Measurements from ENCODE around the gene MYH6.
"Not testable (repeated sequence)": the region's sequence is repeated elsewhere in the genome, so short reads cannot be mapped to it uniquely, and the experiment has no call there.

The MYH6 gene

DNA sequence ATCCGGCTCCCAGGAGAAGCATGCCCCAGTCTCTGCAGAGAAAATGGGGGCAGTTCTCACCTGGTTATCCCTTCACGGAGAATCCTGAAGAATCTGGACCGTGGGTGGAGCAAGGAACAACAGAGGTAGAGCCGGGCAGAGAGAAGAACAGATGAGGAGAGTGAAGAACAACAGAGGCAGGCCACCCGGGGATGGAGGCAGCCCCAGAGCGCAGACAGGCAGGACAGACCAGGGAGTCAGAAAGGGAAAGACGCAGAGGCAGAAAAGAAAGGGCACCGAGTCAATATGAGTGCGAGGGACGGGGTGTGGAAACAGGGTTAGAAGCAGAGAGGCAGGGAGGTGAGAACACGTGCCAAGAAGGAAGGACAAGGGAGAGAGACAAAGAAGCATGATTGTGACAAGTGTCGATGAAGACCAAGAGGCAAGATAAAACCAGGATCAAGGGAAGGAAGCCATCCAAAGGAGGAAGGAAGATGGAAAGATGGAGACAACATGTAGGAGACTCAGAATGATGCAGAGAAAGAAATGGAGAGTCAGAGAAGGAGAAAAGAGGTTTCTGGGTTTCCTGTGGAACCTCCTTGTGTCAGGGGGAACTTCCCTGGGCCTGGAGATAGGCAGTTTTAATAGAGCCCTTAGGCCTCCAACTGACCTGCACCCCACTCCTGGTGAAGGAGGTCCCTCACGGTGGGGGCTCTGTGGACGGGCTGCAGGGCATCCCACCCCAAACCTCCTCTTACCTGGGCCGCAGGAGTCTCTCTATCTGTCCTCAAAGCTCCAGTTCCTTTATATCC, at the start of gene MYH6:
MYH6 (minus strand) TSS at position 758 of the 791 bp plus-strand sequence. CDS start 1,050 bp downstream, outside the sequence.
- FAIRE-seq = no peak

DNA sequence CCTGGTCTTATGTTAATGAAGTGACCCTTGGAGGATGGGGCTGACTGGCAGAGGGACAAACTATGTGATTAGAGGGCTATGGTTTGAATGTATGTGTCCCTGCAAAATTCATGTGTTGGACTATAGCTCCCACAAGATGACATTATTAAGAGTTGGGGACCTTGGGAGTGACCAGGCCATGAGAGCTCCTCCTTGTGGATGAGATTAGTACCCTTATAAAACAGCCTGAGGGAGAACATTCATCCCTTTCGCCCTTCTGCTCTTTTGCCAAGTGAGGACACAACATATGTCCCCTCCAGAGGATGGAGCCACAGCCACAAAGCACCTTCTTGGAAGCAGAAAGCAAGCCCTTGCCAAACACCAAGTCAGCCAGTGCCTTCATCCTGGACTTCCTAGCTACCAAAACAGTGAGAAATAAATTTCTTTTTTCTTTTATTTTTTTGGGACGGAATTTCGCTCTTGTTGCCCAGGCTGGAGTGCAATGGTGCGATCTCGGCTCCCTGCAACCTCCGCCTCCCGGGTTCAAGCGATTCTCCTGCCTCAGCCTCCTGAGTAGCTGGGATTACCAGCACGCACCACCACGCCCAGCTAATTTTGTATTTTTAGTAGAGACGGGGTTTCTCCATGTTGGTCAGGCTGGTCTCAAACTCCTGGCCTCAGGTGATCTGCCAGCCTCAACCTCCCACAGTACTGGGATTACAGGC, 49.0 kb upstream of the MYH6 start:
- FAIRE-seq = not testable (repeated sequence)

DNA sequence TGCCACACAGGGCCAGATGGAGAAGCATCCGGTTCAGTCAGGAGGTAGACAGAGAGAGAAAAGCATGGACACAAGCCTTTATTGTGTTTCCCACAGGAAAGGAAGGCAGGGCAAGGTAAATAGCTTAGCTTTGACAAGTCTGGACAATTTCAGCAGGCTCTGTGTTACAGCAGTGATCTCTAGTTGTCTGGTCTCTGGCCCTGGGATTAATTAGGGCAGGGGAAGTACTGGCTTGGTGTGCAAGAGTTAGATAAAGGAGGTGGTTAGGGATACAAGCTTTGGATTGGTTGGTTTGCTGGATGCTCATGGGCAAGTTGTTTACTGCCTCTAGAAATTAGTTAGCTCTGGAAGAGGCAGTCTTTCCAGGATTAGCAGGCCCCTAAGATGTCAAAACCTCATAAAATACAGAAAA, 46.4 kb upstream of the MYH6 start:
- FAIRE-seq = no peak

DNA sequence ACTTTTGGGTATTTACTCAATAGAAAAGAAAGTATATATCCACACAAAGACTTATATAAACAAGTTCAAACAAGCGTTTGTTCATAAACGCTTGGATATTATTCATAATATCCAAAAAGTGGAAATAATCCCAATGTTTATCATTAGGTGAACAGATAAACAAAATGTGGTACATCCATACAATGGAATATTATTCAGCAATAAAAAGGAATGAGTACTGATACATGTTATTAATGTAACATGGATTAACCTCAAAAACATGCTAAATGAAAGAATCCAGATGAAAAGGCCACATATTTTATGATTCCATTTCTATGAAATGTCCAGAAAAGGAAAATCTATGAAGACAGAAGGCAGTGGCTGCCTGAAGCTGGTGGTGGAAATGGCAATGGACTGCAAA, 44.2 kb upstream of the MYH6 start:
- no peak for FAIRE-seq

DNA sequence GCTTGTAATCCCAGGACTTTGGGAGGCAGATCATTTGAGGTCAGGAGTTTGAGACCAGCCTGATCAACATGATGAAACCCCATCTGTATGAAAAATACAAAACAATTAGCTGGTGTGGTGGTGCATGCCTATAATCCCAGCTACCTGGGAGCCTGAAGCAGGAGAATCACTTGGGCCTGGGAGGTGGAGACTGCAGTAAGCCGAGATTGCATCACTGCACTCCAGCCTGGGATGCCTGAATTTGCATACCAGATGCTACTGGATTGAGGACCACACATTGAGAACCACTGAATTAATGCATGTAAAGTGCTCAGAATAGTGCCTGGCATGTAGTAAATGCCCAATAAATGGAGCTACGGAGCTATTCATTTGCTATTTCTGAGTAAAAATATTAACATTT, 42.3 kb upstream of the MYH6 start:
- no peak for FAIRE-seq

DNA sequence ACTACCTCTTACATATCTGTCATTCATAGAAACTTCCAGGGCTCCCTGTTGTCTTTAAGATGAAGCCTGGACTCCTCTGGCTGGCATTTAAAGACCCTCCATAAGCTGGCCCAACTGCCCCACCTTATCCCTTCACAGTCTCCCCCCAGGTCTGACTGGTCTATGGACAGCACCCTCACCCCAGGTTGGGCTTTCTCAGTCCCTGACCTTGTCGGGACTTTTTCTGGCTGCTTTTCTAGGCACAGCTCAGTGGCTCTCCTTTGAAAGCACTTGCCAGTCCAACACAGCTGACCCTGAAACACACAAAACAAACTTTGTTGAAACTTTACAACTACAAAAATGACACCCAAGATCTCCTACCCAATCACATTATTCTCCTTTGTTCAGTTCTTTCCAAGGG, 41.2 kb upstream of the MYH6 start:
- no peak for FAIRE-seq

DNA sequence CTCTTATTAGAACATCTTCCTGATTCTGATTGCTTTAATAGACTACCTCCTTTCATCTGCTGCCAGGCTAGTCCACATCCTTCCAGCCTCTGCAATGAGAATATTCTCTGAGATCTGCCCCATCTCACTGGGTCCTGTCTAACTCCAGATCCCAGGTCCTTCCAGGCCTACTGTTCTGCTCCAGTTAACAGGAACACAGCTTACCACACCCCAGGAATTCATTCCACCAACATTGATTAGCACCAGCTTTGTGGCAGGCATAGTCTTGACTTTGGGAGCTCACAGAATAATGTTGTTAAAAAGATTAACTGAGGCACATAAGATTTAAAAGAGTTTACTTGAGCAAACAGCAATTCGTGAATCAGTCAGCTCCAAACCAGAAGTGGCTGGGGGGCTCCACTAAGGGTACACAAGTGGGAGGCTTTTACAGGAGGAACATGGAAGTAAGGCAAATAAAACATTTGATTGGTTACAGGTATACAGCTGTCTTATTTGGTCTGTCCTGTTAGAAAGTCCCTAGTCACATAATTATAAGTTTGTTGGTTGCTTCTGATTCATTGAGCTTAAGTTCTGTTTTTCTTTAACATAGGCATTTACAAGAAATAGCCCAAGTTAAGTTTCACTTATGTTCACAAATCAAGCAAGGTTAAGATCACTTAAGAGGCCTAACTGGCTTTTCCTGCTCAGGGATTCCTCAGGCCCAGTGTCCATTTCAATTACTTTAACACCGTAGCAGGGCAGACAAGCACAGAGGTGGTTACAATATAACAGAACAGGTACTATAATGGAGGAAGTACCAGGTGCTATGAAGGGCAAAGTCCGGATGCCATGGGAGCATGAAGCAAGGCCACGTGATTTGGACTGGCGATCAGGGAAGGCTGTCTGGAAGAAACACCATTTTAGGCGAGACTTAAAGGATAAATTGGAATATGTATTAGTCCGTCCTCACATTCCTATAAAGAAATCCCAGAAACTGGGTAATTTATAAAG, 39.6 kb upstream of the MYH6 start:
- FAIRE-seq = no peak

DNA sequence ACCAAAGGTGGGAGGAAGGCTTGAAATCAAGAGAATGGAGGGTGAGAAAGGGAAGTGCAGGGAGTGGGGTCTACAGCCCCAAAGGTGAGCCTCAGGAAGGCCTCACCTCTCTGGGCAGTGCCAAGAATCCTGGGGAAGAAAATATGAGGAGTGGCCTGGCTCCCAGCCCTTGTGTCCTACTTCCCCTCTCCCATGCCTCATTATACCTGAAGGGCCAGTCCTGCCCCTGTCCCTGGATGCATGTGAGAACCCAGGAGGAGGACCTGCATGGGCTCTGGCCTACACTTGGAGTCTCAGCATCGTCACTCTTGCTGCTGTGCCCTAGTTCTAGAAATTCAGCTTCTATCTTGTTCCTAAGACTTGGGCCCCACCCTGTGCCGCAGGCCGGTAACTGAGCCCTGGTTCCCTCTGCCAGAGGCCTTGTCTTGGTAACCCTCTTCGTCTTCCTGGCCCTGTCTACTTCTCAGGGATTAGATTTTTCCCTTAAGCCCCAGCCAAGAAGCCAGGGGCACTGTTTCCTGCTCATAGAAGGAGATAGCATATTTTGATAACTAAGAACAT, 38.3 kb upstream of the MYH6 start:
- no peak for FAIRE-seq

DNA sequence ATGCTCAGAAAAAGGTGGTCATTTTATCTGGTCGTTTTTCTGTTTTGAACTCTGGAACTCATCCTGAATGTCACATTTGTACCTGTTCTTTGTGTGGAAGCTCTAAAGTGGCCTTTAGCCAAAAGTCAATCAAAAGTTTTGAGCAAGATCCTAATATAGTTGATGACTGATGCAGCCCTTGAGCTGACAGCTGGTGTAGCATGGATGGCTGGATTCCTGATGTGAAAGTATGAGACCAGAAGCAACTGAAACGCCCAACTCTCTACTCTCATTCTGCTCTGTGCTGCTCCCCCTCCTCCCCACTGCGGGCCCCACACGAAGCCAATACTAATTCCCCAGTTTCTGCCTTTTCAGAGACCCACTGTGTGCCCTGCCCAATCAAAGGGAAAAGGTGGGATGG, 37.7 kb upstream of the MYH6 start:
- FAIRE-seq = no peak

DNA sequence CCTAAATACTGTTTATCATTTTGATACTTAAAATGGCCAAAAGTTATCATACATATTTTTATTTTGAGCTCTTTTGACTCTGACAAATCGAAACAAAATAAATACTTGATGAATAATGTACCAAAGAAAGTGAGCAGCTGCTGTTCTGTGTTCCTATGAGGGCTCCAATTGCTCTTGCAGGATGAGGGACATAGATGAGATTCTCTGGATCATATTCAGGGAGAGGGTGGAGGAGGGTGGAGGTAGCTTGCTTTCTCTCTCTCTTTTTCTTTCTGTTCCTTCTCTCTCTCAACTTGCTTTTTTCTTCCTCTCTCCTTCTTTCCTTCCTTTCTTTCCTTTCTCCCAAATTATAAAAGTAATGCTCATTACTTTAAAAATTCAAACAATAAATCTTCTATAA, 36.2 kb upstream of the MYH6 start:
- FAIRE-seq = no peak

DNA sequence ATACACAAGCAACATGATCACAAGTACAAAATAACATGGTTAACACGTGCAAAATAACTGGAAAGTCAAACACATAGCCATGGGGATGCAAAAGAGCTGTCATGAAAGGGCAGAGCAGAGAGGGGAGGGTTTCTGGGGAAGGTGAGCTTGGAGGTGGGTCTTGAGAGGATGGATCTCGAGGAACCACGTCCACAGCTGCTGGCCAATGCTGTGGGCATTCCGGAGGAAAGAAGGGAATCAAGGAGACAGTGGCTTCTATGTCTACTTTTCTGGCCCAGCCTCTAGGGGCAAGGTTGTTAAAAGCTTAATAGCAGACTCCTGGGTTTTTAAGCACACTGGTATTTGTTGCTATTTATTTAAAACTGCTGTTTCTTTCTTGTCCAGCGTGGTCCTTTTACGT, 35.8 kb upstream of the MYH6 start:
- no peak for FAIRE-seq

DNA sequence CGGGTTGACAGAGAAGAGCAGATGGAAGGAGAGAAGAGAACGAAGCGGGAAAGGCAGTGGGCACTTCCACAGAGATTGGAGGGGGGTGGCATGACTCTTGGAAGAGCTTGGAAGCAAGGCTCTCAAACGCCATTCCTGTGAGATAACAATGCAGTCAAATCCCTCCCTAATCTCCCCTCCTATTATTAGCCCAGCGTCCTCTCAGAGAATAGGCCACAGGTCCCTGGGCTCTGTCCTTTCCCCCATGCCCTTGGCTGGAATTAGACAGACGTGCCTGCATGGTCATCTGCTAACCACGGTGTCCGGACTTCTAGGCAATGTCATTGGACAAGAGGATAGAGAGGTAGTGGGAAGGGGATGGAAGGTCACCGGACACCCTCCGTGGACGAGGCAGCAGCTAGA, 35.3 kb upstream of the MYH6 start:
- no peak for FAIRE-seq

DNA sequence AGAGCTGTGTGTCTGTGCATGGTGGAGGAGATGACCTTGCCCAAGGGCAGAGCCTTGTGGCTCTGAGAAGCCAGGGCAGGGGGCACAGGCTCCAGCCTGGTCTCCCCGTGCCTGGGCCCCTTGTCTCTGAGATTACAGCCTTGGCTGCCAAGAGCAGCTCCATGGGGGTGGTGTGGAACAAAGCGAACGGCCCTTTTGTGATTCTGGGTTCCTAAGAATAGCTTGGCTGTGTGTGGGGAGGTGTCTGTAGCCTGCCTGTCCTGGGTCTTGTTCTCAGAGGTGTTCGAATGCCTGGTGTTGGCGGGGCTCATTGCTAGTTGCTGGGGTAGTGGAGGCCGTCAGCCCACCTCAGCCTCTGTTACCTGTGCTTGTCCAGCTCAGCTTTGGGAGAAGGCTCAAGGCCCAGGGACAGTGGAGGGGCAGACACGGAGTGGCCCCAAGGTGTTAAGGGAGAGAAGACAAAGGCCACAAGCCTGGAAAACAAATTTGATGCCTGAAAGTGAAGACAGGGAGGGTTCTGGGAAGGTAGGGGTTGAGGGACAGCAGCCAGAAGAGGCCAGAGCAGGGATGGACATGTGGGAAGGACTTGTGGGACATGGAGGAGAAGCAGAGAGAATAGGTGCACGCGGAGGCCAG, 34.8 kb upstream of the MYH6 start:
- FAIRE-seq = no peak

DNA sequence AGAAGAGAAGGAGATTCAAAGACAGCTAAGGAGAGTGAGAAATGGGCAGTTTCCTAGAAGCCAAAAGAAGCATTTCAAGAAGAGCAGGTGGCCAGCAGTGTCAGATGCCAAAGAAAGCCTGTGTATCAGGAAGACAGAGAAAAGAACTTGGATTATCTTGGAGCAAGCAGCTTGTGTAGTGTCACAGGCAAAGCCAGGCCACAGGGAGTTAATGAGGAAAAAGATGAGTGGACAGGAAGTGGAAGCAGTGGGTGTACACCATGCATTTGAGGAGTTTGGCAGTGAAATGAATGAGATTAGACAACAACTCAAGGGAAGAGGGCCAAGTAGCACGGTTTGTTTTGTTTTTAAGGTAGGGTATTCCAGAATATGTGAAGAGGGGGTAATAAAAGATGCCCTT, 33.0 kb upstream of the MYH6 start:
- FAIRE-seq = no peak

DNA sequence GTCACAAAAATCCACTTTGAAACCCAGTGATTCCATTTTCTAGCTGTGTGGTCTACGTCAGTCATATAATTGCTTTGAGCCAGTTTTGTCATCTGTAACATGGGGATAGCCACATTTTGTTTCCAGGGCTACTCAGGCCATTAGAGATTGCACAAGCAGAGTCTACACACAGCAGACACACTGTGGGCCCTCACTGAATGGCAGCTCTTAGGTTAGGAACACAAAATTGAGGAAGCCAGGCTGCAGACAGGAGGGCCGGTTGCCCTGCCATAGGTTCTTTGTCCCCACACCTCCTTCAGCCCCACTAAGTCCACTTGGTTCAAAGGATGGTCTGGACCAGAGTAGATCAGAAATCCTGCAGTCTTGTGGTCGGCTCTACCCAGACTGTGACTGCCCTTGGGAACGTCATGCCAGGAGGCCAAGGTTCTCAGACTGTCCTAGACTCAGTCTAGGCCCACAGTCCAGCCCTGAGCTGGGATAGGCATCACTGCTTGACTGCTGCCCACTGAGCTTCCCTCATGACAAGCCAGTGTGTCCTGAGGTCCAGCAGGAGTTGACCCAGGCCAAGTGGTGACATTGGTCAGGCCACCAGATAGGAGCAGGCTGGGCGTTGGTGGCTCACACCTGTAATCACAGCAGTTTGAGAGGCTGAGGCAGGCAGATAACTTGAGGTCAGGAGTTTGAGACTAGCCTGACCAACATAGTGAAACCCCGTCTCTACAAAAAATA, 31.2 kb upstream of the MYH6 start:
- no peak for FAIRE-seq

DNA sequence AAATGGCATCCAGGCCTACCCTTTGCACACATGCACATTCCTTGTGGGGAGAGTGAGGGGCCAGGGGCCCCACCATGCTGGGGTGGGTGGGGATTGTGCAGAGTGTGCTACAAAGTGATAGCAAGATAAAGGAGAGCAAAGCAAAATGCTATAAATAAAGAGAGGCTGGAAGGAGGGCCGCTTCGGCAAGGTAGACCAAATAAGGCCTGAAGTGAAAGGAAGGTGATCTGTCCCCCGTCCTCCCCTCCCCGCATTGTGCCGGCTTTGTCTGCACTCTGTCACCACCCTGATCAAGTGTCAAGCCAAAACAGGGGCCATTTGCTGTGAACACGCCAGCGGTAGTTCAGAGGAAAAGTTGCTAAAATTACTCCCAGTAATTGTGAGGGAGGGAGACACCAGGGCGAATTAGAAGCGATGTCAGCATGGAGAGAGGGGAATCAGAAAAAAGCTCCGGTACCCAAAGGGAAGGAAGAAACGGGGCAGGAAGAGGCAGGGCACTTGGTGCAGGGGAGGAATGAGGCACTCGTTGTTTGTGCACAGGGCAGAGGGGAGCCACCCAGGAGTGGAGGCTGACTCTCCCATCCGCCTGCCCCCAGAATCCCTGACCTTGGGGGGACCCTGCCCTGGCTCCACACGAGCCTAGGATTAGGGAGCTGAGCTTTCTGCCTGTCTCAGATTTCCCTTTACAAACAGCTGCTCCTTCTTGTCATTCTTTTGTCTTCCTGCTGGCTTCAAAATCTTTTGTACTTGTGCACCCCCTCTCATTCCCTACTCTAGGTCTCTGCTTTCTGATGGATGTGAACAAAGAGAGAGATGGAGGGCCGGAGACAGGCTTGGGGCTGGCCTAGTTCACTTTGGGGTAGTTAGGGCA, 30.3 kb upstream of the MYH6 start:
- FAIRE-seq = no peak

DNA sequence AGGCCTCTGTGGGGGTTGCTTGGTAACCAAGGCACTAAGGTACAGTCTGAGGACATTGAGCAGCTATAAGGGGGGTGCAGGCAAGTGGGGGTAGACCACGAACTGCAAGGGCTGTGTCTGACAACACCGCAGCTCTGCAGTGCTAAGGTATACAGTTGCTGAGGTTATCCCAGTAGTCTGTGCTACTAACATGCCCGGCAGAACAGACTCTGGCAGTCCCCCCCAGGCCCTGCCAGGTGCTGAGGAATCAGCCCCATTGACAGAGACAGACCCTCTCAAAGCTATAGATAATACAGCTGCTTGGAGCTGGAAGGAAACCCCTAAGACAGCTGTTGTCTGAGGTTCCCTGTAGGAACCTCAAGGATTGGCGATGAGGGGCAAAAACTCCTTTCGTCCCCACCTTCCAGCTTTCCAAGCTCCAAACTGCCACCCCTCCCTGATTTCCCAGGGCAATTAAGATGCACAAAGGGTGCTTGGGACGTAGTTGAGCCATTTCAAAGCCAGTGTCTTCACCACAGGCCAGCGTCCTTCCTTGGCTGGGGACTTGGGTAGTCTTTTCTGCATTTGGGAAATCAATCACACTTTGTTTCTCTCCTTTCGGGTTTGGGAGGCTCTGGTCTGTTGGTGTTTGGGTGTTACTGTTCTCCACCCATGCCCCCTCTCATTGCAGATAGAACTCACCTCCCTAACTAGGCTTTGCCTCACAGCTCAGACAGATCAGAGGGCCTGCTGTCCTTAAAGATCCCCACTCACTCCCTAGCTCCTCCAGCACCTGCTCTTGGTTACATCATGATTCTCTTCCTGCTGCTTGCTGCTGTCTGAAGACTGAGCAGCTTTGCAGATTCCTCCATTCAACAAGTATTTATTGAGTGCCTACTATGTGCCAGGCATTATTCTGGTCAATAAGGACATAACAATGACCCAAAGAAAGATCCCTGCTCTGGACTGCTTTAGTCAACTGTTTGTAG, 29.3 kb upstream of the MYH6 start:
- no peak for FAIRE-seq

DNA sequence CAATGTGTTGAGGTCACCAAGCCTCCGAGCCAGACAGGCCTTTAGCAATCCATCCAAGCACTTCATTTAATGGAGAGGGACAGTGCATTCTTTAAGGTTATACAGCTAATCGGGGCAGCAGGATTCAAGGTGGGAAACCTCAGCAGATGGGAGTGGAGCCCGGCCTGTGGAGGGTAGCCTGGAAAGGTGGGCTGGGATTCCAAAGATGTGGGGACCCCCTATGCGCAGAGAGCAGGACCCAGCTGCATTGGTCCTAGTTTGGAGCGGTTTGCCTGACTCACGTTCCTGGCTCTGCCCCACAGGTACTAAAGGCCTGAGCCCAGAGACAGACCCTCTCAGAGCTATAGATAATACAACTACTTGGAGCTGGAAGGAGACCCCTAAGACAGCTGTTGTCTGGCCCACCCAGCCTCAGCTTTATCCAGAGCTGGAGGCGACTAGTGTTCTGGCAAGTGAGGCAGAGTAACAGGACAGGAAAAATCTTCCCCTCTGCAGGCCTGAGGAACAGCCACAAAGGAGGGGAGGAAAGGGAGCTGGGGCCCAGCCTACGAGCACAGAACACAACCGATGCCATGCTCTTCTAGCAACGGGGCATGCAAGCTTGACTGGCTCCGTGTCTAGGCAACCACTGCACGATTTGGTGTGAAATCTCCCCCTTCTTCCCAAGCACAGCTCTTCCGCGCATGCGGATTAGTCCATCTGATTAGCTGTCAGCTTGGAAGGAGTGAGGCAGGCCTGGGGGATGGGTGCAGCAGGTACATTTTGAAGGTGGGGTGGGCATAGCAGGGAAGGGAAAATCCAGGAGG, 28.5 kb upstream of the MYH6 start:
- no peak for FAIRE-seq

Measured in TTC549 (cell line).